Activated T-cell treated with anti-CD3 and anti-CD28 coated beads for 24 hours (primary cell): ENCODE measurements around the gene ATN1.
"Not testable (repeated sequence)": the region's sequence is repeated elsewhere in the genome, so short reads cannot be mapped to it uniquely, and the experiment has no call there.

Experiments used
- DNase-seq: peaks from one replicate; pipeline ENCODE4 v3.0.0-alpha.2; 2020; ENCODE audit warnings: low read depth

The ATN1 gene

GRCh38 chr12:6927379-6928021 is at the start of gene ATN1:
Gene ATN1 (plus strand): TSS chr12:6927959. CDS start chr12:6934002, 6,043 bp downstream.
- no peak for DNase-seq

- not testable (repeated sequence) for DNase-seq
These were observed 47.9 kb upstream of the ATN1 start for GRCh38 chr12:6879824-6880223.

- DNase-seq, result no peak
These were observed 44.5 kb upstream of the ATN1 start for GRCh38 chr12:6883252-6883651.

GRCh38 chr12:6883683-6884082 is 44.1 kb upstream of the ATN1 start:
- no peak for DNase-seq

GRCh38 chr12:6884539-6884938 is 43.2 kb upstream of the ATN1 start:
- DNase-seq, result no peak

- not testable (repeated sequence) for DNase-seq
These were observed 41.4 kb upstream of the ATN1 start for GRCh38 chr12:6886206-6886999.

GRCh38 chr12:6887460-6887859 is 40.3 kb upstream of the ATN1 start:
- no peak for DNase-seq

- no peak for DNase-seq
These were observed 39.4 kb upstream of the ATN1 start for GRCh38 chr12:6888360-6888759.

GRCh38 chr12:6888794-6889193 is 39.0 kb upstream of the ATN1 start:
- not testable (repeated sequence) for DNase-seq

GRCh38 chr12:6889775-6890573 is 37.8 kb upstream of the ATN1 start:
- DNase-seq, result not testable (repeated sequence)

- peak; percentile 97 for DNase-seq
These were observed 36.7 kb upstream of the ATN1 start for GRCh38 chr12:6890789-6891645.

GRCh38 chr12:6891646-6892001 is 36.1 kb upstream of the ATN1 start:
- DNase-seq, result no peak

GRCh38 chr12:6892683-6893082 is 35.1 kb upstream of the ATN1 start:
- DNase-seq, result not testable (repeated sequence)

- no peak for DNase-seq
These were observed 33.4 kb upstream of the ATN1 start for GRCh38 chr12:6894321-6894720.

GRCh38 chr12:6896846-6897435 is 30.8 kb upstream of the ATN1 start:
- DNase-seq, result no peak

GRCh38 chr12:6899427-6899826 is 28.3 kb upstream of the ATN1 start:
- no peak for DNase-seq

- no peak for DNase-seq
These were observed 27.8 kb upstream of the ATN1 start for GRCh38 chr12:6899837-6900519.

GRCh38 chr12:6902448-6902847 is 25.3 kb upstream of the ATN1 start:
- DNase-seq, result no peak

GRCh38 chr12:6903722-6904121 is 24.0 kb upstream of the ATN1 start:
- DNase-seq, result no peak
